LNCaP clone FGC (cell line): ENCODE data around the gene TGDS.

ENCODE experiments used
- DNase-seq: peaks from one replicate; pipeline ENCODE4 v3.0.0-alpha.2; 2011; ENCODE audit warnings: low read depth
- H3K4me3 ChIP-seq: 2 replicates; pipeline ENCODE4 v1.5.1; 2011; ENCODE audit warnings: mild to moderate bottlenecking, low read depth, low read length, control low read depth
- CTCF ChIP-seq: IDR thresholded peaks from 2 replicates; pipeline ENCODE4 v1.5.1; 2012; ENCODE audit warnings: mild to moderate bottlenecking; ENCODE audit not compliant: control insufficient read depth, insufficient read depth; ENCODE audit errors: extremely low read depth

Gene TGDS

GRCh38 chr13:94630858-94631257 is 34.9 kb upstream of the TGDS start:
- DNase-seq: no peak
- H3K4me3 ChIP-seq: no peak overlapping the region
- no peak for TF ChIP-seq CTCF

- no peak for DNase-seq
- no peak overlapping the region for H3K4me3 ChIP-seq
- TF ChIP-seq CTCF: no peak
These were observed 27.4 kb upstream of the TGDS start for GRCh38 chr13:94623316-94623715.

- no peak for DNase-seq
- no peak for TF ChIP-seq CTCF
- H3K4me3 ChIP-seq: no peak overlapping the region
These were observed 26.4 kb upstream of the TGDS start for GRCh38 chr13:94622344-94622743.

- peak; percentile 81 for TF ChIP-seq CTCF
- H3K4me3 ChIP-seq: no peak overlapping the region
- DNase-seq: no peak
These were observed 24.4 kb upstream of the TGDS start for GRCh38 chr13:94620286-94620896.

- H3K4me3 ChIP-seq: no peak overlapping the region
- peak; percentile 53 for TF ChIP-seq CTCF
- no peak for DNase-seq
These were observed 21.5 kb upstream of the TGDS start for GRCh38 chr13:94617389-94618000.

- no peak overlapping the region for H3K4me3 ChIP-seq
- no peak for TF ChIP-seq CTCF
- DNase-seq: no peak
These were observed 17.1 kb upstream of the TGDS start for GRCh38 chr13:94613051-94613450.

GRCh38 chr13:94612050-94612449 is 16.1 kb upstream of the TGDS start:
- H3K4me3 ChIP-seq: no peak overlapping the region
- TF ChIP-seq CTCF: no peak

More at GRCh38 chr13:94612050-94612449, 16.1 kb upstream of the TGDS start:
- DNase-seq: no peak
